GM12892 (cell line): ENCODE measurements around the gene HMGB1.

ENCODE experiments used
- POLR2A ChIP-seq: IDR thresholded peaks from 2 replicates; pipeline ENCODE4 v1.6.1; 2011; ENCODE audit warnings: low read depth, low read length, control low read depth
- POLR2AphosphoS5 ChIP-seq: IDR thresholded peaks from 2 replicates; pipeline ENCODE4 v1.6.1; 2011; ENCODE audit warnings: low read depth, low read length, control low read depth

- TF ChIP-seq POLR2A (no peak), POLR2AphosphoS5 (no peak)
These were observed 38.3 kb upstream of the HMGB1 start for GRCh38 chr13:30504081-30504480.
